T47D (cell line): ENCODE measurements around the gene GNB3.
"Not testable (repeated sequence)": the region's sequence is repeated elsewhere in the genome, so short reads cannot be mapped to it uniquely, and the experiment has no call there.

Experiments used
- DNase-seq, 2 experiments: peaks; one replicate each; pipeline versions ENCODE4 v3.0.0 to v3.0.0-alpha.2; 2011 to 2012; ENCODE audit warnings: low read depth in 1 of 2, low spot score in 1 of 2
- JUND ChIP-seq: IDR thresholded peaks from 2 replicates; pipeline ENCODE4 v1.6.1; 2012; ENCODE audit warnings: low read depth
- in situ Hi-C: cut with HindIII; loops from 2 replicates; pipeline ENCODE4 v1.10.0; 2016; ENCODE audit warnings: low sequenced_read_pairs, low pct_unique_long_range_greater_than_20kb

Gene GNB3

GRCh38 chr12:6863033-6863432 lies 22.3 kb downstream of the GNB3 start:
- no peak for DNase-seq
- in situ Hi-C loops: no loop called here
- TF ChIP-seq JUND: no peak

GRCh38 chr12:6863586-6864321 lies 23.0 kb downstream of the GNB3 start:
- TF ChIP-seq JUND: no peak
- in situ Hi-C loops: no loop called here
- DNase-seq: no peak

DNA sequence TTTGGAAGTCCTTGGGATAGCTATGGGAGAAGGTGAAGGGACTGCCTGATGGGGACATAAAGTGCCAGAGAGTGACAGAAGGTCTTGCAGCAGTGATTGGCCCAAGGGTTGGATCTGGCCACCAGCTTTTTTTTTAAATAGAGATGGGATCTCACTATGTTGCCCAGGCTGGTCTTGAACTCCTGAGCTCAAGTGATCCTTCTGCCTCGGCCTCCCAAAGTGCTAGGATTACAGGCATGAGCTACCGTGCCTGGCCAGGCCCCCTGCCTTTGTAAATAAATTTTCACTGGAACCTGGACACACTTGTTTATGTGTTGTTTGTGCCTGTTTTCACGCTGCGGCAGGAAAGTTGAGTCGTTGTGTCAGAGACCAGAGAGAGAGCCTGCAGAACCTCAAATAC lies 24.6 kb downstream of the GNB3 start:
- DNase-seq, in situ Hi-C loops: not testable (repeated sequence)

GRCh38 chr12:6866163-6866919 lies 25.6 kb downstream of the GNB3 start:
- in situ Hi-C loops: no loop called here
- DNase-seq: no peak

DNA sequence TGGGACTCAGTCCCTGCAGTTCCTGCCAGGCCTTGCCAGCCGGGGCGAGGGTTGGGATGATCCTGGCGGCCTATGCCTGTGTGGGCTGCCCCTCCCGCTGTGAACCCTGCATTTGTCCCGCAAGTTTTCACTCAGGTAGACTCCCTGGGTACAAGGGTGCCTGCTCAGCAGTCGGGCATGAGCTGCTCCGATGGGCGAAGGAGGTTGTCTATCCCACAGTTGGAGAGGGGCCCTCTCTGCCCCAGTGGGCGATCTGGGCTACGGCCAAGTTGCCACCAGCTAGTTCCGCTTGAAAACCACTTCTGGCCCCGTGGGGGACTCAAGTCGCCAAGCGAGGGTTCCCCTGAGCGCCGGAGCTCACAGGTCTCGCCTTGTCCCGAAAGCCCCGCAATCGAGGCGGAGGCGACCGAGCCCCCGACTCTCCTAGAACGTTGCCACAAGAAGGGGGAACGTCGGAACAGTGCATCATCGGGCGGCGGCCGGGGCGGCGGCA lies 26.2 kb downstream of the GNB3 start:
- in situ Hi-C loops: no loop called here
- TF ChIP-seq JUND: no peak
- DNase-seq: no peak

More at GRCh38 chr12:6866163-6866919, 25.6 kb downstream of the GNB3 start:
- TF ChIP-seq JUND: no peak

GRCh38 chr12:6867413-6868210 lies 26.9 kb downstream of the GNB3 start, which contains the start of gene TPI1:
TSS of gene TPI1 (plus strand) at chr12:6867531. CDS start at chr12:6867567, 36 bp downstream.
- in situ Hi-C loops: no loop called here
- TF ChIP-seq JUND: no peak
- peak; percentile 19 to 58 for DNase-seq

DNA sequence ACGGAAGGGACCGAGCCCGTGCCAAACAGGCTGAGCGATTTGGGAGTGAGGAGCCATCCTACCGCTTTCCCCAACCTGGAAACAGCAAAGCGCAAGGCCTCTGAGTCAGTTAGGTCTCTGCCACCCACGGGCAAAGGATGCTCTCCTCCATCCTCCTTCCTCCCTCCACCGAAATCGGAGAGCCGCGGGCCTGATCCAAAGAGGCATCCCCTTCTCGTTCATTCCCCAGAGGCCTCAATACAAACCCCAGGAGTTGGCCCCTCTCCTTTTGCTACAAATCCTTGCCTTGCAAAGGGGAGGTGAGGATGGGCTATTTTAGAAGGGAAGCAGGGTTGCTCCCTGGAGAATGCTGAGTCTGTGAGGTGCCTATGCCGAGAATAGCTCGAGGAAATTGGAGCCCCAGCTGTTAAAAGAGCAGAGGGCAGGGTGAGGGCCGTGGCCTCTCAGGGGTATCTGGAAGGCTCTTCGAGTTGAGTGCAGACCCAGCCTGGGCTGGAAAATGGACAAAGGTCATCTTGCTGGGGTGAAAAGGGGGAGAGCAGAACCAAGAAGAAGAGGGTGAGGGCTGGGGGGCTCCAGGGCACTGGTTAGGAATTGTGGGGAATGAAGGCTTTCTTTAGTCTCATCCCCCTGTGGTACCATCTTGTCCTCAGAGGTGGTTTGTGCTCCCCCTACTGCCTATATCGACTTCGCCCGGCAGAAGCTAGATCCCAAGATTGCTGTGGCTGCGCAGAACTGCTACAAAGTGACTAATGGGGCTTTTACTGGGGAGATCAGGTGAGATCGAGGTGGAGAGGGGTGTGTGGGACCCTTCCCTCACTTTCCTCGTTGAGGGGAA lies 27.7 kb downstream of the GNB3 start:
- in situ Hi-C loops: no loop called here
- no peak for TF ChIP-seq JUND
- no peak for DNase-seq

GRCh38 chr12:6869049-6870021 lies 28.6 kb downstream of the GNB3 start:
- in situ Hi-C loops: no loop called here
- no peak for TF ChIP-seq JUND
- peak; percentile 18 to 65 for DNase-seq

DNA sequence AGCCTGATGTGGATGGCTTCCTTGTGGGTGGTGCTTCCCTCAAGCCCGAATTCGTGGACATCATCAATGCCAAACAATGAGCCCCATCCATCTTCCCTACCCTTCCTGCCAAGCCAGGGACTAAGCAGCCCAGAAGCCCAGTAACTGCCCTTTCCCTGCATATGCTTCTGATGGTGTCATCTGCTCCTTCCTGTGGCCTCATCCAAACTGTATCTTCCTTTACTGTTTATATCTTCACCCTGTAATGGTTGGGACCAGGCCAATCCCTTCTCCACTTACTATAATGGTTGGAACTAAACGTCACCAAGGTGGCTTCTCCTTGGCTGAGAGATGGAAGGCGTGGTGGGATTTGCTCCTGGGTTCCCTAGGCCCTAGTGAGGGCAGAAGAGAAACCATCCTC lies 29.6 kb downstream of the GNB3 start:
- DNase-seq, in situ Hi-C loops: not testable (repeated sequence)

DNA sequence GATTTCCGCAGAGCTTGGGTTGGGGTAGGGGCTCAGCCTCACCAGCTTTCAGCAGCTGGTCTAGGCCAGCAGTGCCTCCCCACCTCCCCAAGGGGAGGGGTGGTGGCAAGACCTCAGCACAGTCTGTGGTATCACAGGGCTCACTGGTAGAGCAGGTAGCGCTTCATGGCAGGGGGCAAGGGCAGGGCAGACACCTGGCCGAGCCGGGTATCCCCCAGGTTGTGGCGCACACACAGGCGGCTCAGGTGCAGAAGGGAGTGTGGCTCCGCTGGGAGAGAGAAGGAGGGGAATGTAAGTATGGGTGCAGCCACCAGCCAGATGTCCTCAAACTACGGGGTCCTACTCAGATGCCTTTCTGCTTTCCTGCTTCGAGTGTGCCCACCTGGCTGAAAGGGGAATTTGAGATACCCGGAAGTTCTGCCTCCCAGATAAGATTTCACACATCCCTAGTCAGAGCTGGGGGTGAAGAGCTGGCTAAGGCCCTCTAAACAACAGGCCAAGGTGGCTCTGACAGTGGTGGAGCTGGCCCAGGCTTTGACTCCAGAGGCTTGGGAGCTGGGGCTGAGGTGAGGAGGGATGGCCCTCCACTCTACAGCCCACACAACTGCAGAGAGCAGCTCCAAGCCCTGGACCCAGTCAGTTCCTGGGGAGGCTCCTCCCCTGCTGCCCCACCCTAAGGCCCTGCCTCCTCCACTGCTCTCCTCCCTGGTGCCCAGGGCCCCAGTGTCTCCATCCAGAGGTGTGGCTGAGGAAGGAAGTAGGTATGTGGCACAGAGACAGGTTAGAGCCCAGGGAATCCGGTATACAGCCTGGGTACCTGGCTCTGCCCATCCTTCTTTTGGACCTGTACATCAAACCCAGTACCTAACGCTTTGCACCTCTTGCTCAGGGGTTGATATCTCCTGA lies 30.6 kb downstream of the GNB3 start:
- no peak for DNase-seq
- TF ChIP-seq JUND: no peak
- in situ Hi-C loops: no loop called here
